ENCODE data around the gene ARHGAP30.
"Not testable (repeated sequence)": the region's sequence is repeated elsewhere in the genome, so short reads cannot be mapped to it uniquely, and the experiment has no call there.

Gene ARHGAP30

GRCh38 chr1:161017181-161017580 is 52.5 kb downstream of the ARHGAP30 start:
- not testable (repeated sequence) for DNase-seq (ENCODE audit: low read depth, low spot score)

GRCh38 chr1:161016683-161017082 is 53.0 kb downstream of the ARHGAP30 start:
- not testable (repeated sequence) for DNase-seq (ENCODE audit: low read depth, low spot score)

- no peak for DNase-seq (ENCODE audit: low read depth, low spot score)
Measured at GRCh38 chr1:161013488-161014230, 56.0 kb downstream of the ARHGAP30 start.

DNA sequence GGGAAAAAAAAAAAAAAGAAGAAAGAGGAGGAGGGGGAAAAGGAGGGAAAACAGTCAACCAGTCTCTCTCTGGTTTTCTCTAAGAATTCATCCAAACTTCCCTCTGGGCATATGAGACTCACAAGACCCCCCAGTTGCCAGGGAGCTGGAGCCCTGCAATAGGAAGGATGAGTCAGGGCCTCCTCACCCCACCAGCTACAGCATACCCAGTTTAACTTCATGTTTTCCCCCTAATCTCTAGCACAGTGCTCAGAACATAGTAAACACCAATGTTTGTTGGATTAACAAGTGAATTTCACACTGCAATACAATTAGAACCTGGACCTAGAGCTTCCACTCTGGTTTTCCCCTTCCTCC is 56.6 kb downstream of the ARHGAP30 start:
- DNase-seq (ENCODE audit: low read depth, low spot score), result no peak

DNA sequence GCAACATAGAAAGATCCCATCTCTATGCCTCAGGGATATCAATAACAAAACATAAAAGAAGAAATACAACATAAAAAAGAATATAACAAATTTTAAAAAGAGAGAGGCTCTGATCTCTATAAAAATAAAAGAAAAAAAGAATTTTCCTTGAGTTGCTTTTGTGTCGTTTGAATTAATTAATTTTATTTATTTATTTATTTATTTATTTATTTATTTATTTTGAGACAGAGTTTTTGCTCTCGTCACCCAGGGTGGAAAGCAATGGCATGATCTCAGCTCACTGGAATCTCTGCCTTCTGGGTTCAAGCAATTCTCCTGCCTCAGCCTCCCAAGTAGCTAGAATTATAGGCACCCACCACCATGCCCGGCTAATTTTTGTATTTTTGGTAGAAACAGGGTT is 57.3 kb downstream of the ARHGAP30 start:
- no peak for DNase-seq (ENCODE audit: low read depth, low spot score)

GRCh38 chr1:161009602-161010211 is 60.0 kb downstream of the ARHGAP30 start:
- DNase-seq (ENCODE audit: low read depth, low spot score), result no peak

- DNase-seq (ENCODE audit: low read depth, low spot score), result no peak
Measured at GRCh38 chr1:161008869-161009510, 60.7 kb downstream of the ARHGAP30 start.

GRCh38 chr1:161007369-161007768 is 62.3 kb downstream of the ARHGAP30 start:
- no peak for DNase-seq (ENCODE audit: low read depth, low spot score)

GRCh38 chr1:161006563-161006962 is 63.1 kb downstream of the ARHGAP30 start:
- DNase-seq (ENCODE audit: low read depth, low spot score), result no peak

DNA sequence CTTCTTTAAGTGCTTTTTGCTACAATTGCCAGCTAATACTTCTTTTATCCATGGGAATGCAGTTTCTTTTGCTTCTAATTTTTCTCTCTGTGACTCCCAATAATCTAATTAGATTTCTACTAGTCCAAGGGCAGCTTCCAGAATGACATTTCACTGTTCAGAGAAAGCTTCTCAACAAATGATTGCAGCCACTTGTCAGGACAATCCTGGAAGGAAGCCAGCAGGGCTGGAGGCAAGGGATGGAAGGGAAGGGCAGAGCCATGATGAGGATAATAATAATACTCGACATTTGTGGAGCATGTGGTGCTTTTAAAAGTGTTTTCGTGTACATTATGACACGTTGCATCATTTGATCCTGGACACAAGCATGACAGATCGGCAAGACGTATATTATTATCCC is 68.2 kb downstream of the ARHGAP30 start:
- DNase-seq (ENCODE audit: low read depth, low spot score), result no peak

- no peak for DNase-seq (ENCODE audit: low read depth, low spot score)
Measured at GRCh38 chr1:161000736-161001480, 68.8 kb downstream of the ARHGAP30 start.

GRCh38 chr1:160999376-160999775 is 70.3 kb downstream of the ARHGAP30 start:
- DNase-seq (ENCODE audit: low read depth, low spot score), result no peak

- no peak for DNase-seq (ENCODE audit: low read depth, low spot score)
Measured at GRCh38 chr1:160997323-160998038, 72.2 kb downstream of the ARHGAP30 start.
